Measurements from ENCODE around the gene RHEB. TPM values are rescaled to one million over a fixed set of nuclear protein-coding genes. Genes with fewer than 3 reads are reported as not detected.

The RHEB gene
- total and polyA plus RNA-seq, 11 donors: 81.4 to 155 (median 106) TPM

DNA sequence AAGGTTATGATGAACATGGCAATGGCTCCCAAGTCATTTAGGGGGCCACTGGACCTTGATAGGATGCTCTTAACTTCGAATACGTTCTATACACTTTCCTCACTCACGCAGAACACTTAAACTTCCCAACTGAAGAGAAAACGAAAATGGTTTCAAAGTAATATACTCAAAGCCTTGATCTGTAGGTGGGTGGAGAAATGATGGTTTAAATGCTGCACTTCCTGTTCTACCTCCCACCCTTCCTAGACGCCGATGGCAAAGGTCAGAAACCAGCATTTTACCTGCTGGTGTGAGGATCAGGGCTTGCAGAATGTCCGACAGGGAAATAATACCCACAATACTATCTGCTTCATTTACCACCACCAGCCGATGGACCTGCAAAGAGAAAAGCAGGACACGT, 40.5 kb upstream of the RHEB start:
- ATAC-seq (no peak), DNase-seq (no peak)
- intact Hi-C loops (cut with DNase I): loop anchor here in 1 of 10 donors (10.0 kb wide), 1 partner anchor 55 kb away; no protein-coding TSS in a partner anchor
- no peaks in the 10 kb centered on the region for H3K27me3 ChIP-seq
- no peak for TF ChIP-seq POLR2A (IDR thresholded peaks at IDR 0.05)
- TF ChIP-seq, protein P1, sequence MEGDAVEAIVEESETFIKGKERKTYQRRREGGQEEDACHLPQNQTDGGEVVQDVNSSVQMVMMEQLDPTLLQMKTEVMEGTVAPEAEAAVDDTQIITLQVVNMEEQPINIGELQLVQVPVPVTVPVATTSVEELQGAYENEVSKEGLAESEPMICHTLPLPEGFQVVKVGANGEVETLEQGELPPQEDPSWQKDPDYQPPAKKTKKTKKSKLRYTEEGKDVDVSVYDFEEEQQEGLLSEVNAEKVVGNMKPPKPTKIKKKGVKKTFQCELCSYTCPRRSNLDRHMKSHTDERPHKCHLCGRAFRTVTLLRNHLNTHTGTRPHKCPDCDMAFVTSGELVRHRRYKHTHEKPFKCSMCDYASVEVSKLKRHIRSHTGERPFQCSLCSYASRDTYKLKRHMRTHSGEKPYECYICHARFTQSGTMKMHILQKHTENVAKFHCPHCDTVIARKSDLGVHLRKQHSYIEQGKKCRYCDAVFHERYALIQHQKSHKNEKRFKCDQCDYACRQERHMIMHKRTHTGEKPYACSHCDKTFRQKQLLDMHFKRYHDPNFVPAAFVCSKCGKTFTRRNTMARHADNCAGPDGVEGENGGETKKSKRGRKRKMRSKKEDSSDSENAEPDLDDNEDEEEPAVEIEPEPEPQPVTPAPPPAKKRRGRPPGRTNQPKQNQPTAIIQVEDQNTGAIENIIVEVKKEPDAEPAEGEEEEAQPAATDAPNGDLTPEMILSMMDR (IDR thresholded peaks at IDR 0.05): no peak
- no peak overlapping the region for H3K27ac ChIP-seq
- 93 to 95% (median 94%) methylated on average over 9 of the region's 9 CpGs for WGBS, 4 donors
- no peak overlapping the region for H3K4me3 ChIP-seq
- no peaks in the 10 kb centered on the region for H3K4me1 ChIP-seq
- no peaks in the 10 kb centered on the region for H3K9me3 ChIP-seq
- peaks cover 0 to 100% (median 85%) of the 10 kb centered on the region in 9 donors for H3K36me3 ChIP-seq

DNA sequence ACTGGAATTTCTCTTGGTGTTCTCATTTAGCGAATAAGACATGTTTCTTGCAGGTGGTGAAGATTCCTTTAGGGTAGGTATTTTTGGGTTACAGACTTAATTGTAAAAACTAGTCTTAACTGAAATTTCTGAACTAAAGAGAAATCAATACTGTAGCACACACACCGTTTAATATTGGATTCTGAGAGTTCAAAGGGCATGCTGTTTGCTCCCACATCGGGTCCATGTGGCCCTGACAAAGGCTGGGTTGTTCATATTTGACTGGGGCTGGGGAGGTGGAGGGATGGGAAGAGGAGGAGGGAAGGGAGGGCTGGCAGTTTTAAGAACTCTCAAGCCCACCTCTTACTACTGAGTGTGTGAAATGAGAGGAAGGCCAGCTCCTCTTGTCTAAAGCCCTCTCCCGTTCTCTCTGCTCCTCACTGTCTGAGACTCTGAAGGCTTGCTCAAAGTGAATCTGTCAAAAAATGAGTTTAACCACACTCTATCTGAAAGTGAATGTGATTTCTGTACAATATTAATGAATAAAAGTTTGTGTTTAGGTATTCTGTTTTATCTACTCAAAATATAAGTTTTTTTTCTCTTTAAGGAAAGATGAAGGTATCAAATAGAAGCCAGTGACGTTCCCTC, 40.0 kb upstream of the RHEB start:
- no peak for TF ChIP-seq POLR2A (IDR thresholded peaks at IDR 0.05)
- TF ChIP-seq, protein P1 (IDR thresholded peaks at IDR 0.05): no peak
- Histone ChIP-seq H3K4me1 (no peaks in the 10 kb centered on the region), H3K27me3 (no peaks in the 10 kb centered on the region), H3K9me3 (no peaks in the 10 kb centered on the region), H3K27ac (no peak overlapping the region), H3K4me3 (no peak overlapping the region), H3K36me3 (peaks cover 0 to 100% (median 84%) of the 10 kb centered on the region in 9 donors)
- ATAC-seq: no peak
- DNase-seq: no peak
- WGBS, 4 donors: 88 to 92% (median 90%) methylated on average over 5 of the region's 5 CpGs
- intact Hi-C loops (cut with DNase I): loop anchor here in 1 of 10 donors (10.0 kb wide), 2 partner anchors 55 to 195 kb away; no protein-coding TSS in a partner anchor

DNA sequence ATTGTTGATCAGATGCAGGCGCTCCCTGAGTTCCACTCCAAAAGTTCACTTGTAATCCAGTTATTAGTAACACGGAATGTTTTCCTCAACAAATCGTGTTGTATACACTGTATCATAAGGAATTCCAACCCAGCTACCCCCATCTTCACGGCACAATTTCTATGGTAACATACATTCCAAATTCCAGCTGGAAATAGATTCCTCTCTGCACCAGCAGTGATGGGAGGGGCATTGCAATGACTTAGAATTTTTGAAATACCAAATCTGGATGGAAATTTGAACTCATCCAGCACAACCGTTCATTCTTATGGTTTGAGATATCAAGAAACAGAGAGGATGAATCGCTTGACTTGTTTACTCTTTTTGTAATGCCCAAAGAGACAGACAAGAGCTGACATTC, 38.9 kb upstream of the RHEB start:
- WGBS, 4 donors: 64 to 78% (median 70%) methylated on average over 6 of the region's 6 CpGs
- peaks cover 0 to 90% (median 73%) of the 10 kb centered on the region in 9 donors for H3K36me3 ChIP-seq

DNA sequence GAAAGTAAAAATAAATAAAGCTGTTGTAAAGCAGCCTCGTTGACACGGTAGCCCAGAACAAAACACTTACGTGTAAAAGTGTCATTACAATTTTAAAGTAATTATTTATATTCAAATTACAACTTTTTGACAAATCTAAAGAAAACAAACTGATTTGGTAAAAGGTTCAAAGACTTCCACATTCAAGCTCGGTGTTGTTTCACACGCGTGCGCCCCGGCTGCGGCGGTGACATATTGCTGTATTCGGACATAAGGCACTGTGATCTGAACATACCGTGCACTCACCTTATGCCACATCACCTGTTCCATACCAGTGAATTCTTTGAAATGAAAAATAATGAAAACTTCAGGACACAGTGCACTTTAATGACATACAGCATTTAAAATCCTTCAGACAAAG, 36.9 kb upstream of the RHEB start:
- intact Hi-C loops (cut with DNase I): loop anchor here in 1 of 10 donors (10.0 kb wide), 1 partner anchor 192 kb away; no protein-coding TSS in a partner anchor
- Histone ChIP-seq H3K27ac (no peak overlapping the region), H3K36me3 (peaks cover 0 to 70% (median 55%) of the 10 kb centered on the region in 9 donors)

More for the DNA sequence above, 38.9 kb upstream of the RHEB start:
- TF ChIP-seq, protein P1 (IDR thresholded peaks at IDR 0.05): no peak
- no peak for TF ChIP-seq POLR2A (IDR thresholded peaks at IDR 0.05)
- DNase-seq (no peak), ATAC-seq (no peak)
- no peak overlapping the region for H3K4me3 ChIP-seq
- no peaks in the 10 kb centered on the region for H3K4me1 ChIP-seq
- no peaks in the 10 kb centered on the region for H3K27me3 ChIP-seq
- intact Hi-C loops (cut with DNase I): loop anchor here in 1 of 10 donors (10.0 kb wide), 1 partner anchor 194 kb away; no protein-coding TSS in a partner anchor
- H3K9me3 ChIP-seq: no peaks in the 10 kb centered on the region
- H3K27ac ChIP-seq: no peak overlapping the region

More for the DNA sequence above, 36.9 kb upstream of the RHEB start:
- TF ChIP-seq, protein P1 (IDR thresholded peaks at IDR 0.05): no peak
- TF ChIP-seq POLR2A (IDR thresholded peaks at IDR 0.05): no peak
- 96 to 98% (median 96%) methylated on average over 12 of the region's 12 CpGs for WGBS, 4 donors
- ATAC-seq (no peak), DNase-seq (no peak)
- H3K4me3 ChIP-seq: no peak overlapping the region
- no peaks in the 10 kb centered on the region for H3K27me3 ChIP-seq
- no peaks in the 10 kb centered on the region for H3K9me3 ChIP-seq
- peaks cover 0 to 5% (median 0%) of the 10 kb centered on the region in 12 donors for H3K4me1 ChIP-seq

Measured in heart left ventricle (tissue), 16 donors.